GM12878 (cell line): ENCODE results near the gene POLG. TPM values are rescaled to one million over a fixed set of nuclear protein-coding genes. Genes with fewer than 3 reads are reported as not detected.

Experiments used
- BACH1 ChIP-seq: fragments of 450-650 bp; IDR thresholded peaks from 2 replicates; pipeline ENCODE4 v1.6.1; 2017; ENCODE audit warnings: mild to moderate bottlenecking, borderline replicate concordance
- BCL11A ChIP-seq: IDR thresholded peaks from 2 replicates; pipeline ENCODE4 v1.6.1; 2011; ENCODE audit warnings: low read depth, low read length
- BCL3 ChIP-seq: IDR thresholded peaks from 2 replicates; pipeline ENCODE4 v1.6.1; 2011; ENCODE audit warnings: borderline replicate concordance, low read depth, mild to moderate bottlenecking, moderate library complexity, low read length; ENCODE audit not compliant: insufficient read depth, poor library complexity, severe bottlenecking
- BCLAF1 ChIP-seq: fragments of 450-650 bp; IDR thresholded peaks from 2 replicates; pipeline ENCODE4 v1.6.1; 2017; ENCODE audit warnings: antibody characterized with exemption, mild to moderate bottlenecking, moderate library complexity
- BHLHE40 ChIP-seq, 2 experiments: fragments of 450-650 bp in 1 of 2; IDR thresholded peaks; 2 replicates each; pipeline ENCODE4 v1.6.1; 2011 to 2017; ENCODE audit warnings: low read depth in 2 of 2, borderline replicate concordance in 1 of 2, improper control_type of control experiment in 1 of 2, low read length in 1 of 2, mild to moderate bottlenecking in 1 of 2
- CBFB ChIP-seq: IDR thresholded peaks from 2 replicates; pipeline ENCODE4 v1.6.1; 2016; ENCODE audit warnings: antibody characterized with exemption, low read depth
- EED ChIP-seq: sonication (generic); IDR thresholded peaks from 2 replicates; pipeline ENCODE4 v1.6.1; 2016; ENCODE audit warnings: antibody characterized with exemption, low read depth
- ELK1 ChIP-seq: IDR thresholded peaks from 2 replicates; pipeline ENCODE4 v1.6.1; 2012; ENCODE audit warnings: low read depth, low read length, improper control_type of control experiment
- HDGF ChIP-seq: fragments of 450-650 bp; IDR thresholded peaks from 2 replicates; pipeline ENCODE4 v1.6.1; 2016; ENCODE audit warnings: antibody characterized with exemption
- IKZF1 ChIP-seq: fragments of 450-650 bp; conservative IDR thresholded peaks from 2 replicates; pipeline ENCODE4 v1.6.1; 2017; ENCODE audit warnings: antibody characterized with exemption, mild to moderate bottlenecking
- LARP7 ChIP-seq: fragments of 450-650 bp; IDR thresholded peaks from 2 replicates; pipeline ENCODE4 v1.6.1; 2017; ENCODE audit warnings: mild to moderate bottlenecking
- MYB ChIP-seq: fragments of 150-350 bp; IDR thresholded peaks from 2 replicates; pipeline ENCODE4 v1.6.1; 2014; ENCODE audit warnings: mild to moderate bottlenecking, low read depth, low read length, borderline replicate concordance
- RAD51 ChIP-seq: fragments of 450-650 bp; IDR thresholded peaks from 2 replicates; pipeline ENCODE4 v1.6.1; 2016; ENCODE audit warnings: moderate library complexity, mild to moderate bottlenecking, inconsistent platforms
- RELA ChIP-seq: fragments of 450-650 bp; IDR thresholded peaks from 2 replicates; pipeline ENCODE4 v1.8.0; 2014; ENCODE audit warnings: borderline replicate concordance; ENCODE audit not compliant: partially characterized antibody
- SIN3A ChIP-seq: IDR thresholded peaks from 2 replicates; pipeline ENCODE4 v1.6.1; 2012; ENCODE audit warnings: low read depth, low read length, improper control_type of control experiment
- SMAD1 ChIP-seq: fragments of 450-650 bp; IDR thresholded peaks from 2 replicates; pipeline ENCODE4 v1.6.1; 2018; ENCODE audit warnings: mild to moderate bottlenecking, low read depth; ENCODE audit not compliant: partially characterized antibody
- SMAD5 ChIP-seq: IDR thresholded peaks from 2 replicates; pipeline ENCODE4 v1.6.1; 2016; ENCODE audit warnings: antibody characterized with exemption, low read depth
- SPI1 ChIP-seq: IDR thresholded peaks from 2 replicates; pipeline ENCODE4 v1.6.1; 2011; ENCODE audit warnings: low read depth, mild to moderate bottlenecking, low read length, moderate library complexity, borderline replicate concordance; ENCODE audit not compliant: insufficient read depth
- ZBTB40 ChIP-seq: fragments of 450-650 bp; IDR thresholded peaks from 2 replicates; pipeline ENCODE4 v1.6.1; 2016; ENCODE audit warnings: mild to moderate bottlenecking, moderate library complexity, borderline replicate concordance
- ZZZ3 ChIP-seq: IDR thresholded peaks from 2 replicates; pipeline ENCODE4 v1.6.1; 2011; ENCODE audit warnings: low read depth; ENCODE audit not compliant: control insufficient read depth, insufficient read length
- polyA plus RNA-seq, 11 experiments: library from polyadenylated mRNA; depleted of rRNA in 4 of 11; unstranded in 6 of 11; stranded (reverse) in 5 of 11; fragments of >200 nt; fragmentation: Nextera tagmentation in 4 of 11; fragmentation: Illumina TruSeq in 1 of 11; extraction: Ambion mirVana in 4 of 11; extraction: Trizol in 1 of 11; gene quantifications; 1 replicate in 1 of 11; 2 replicates in 10 of 11; pipeline versions ENCODE4 v1.2.1 to v1.2.3, GENCODE V29; 2011 to 2016; ENCODE audit warnings: inconsistent platforms in 2 of 11, missing spikeins in 2 of 11, low read depth in 1 of 11
- total RNA-seq, 4 experiments: library from RNA; depleted of rRNA in 3 of 4; stranded (reverse); fragments of >200 nt in 3 of 4; fragmentation: Illumina TruSeq in 1 of 4; extraction: Trizol in 1 of 4; gene quantifications; 2 replicates each; pipeline versions ENCODE4 v1.2.1 to v1.2.3, GENCODE V29; 2013 to 2021

Gene POLG
- total and polyA plus RNA-seq, 10 of the 15 experiments (the other 5 are each of a cell fraction or from before 2014, with no cell fraction given) = 14.8 to 71.1 (median 33.0) TPM

- TF ChIP-seq BACH1 (0 out of 2 replicates have a peak, but pooled peaks have one; percentile 32), BCLAF1 (no peak), IKZF1 (peak; percentile 64; the same call in 1 of the 2 replicates), SMAD5 (no peak), RAD51 (no peak), BHLHE40 (IDR thresholded peaks at IDR 0.05; ENCODE audit: borderline replicate concordance in 1 of 2, low read depth in 2 of 2, low read length in 1 of 2) (no peak), LARP7 (no peak), ZBTB40 (no peak), EED (no peak), SMAD1 (no peak), CBFB (no peak), RELA (peak; percentile 66), ZZZ3 (no peak), MYB (no peak), SIN3A (no peak), SPI1 (0 out of 2 replicates have a peak, but pooled peaks have one; percentile 11), HDGF (0 out of 2 replicates have a peak, but pooled peaks have one; percentile 68), ELK1 (no peak), BCL3 (no peak), BCL11A (no peak)
These were observed 24.3 kb upstream of the POLG start (continued) for GRCh38 chr15:89358755-89359439.
